ENCODE data around the gene KIF14. TPM values are rescaled to one million over a fixed set of nuclear protein-coding genes. Genes with fewer than 3 reads are reported as not detected.

Gene KIF14
- total RNA-seq (1 to 10 TPM in 1 of 2 donors, under 1 TPM in 1; 0.71 to 2.2 TPM), polyA plus RNA-seq (ENCODE audit: insufficient read length in 6 of 6) (10 to 100 TPM in 2 of 6 donors, 1 to 10 TPM in 4; 4.7 to 13.7 (median 7.1) TPM)
- long read RNA-seq, donor 1: 0 reads
- long read RNA-seq, donor 2: 0 reads
- long read RNA-seq, donor 3: 0 reads
- long read RNA-seq, donor 4, partial matches to known transcripts: 0 of 1 reads
- long read RNA-seq, donor 4, other reads (novel, unspliced or antisense): 1 of 1 reads
- long read RNA-seq, donor 5: 0 reads
- long read RNA-seq, donor 6: 0 reads
- long read RNA-seq, donor 7: 0 reads
- long read RNA-seq, donor 8: 0 reads
- long read RNA-seq, donor 9: 0 reads
- long read RNA-seq, donor 10, partial matches to known transcripts: 0 of 1 reads
- long read RNA-seq, donor 10, other reads (novel, unspliced or antisense): 1 of 1 reads
- long read RNA-seq, donor 11: 0 reads
- long read RNA-seq, donor 12: 0 reads

- peak in 1 of 2 donors; percentile 18 for TF ChIP-seq CTCF (IDR thresholded peaks at IDR 0.05)
- peak within 1 kb of the TSS; percentile 34 to 95 for H3K27ac ChIP-seq
- H3K9me3 ChIP-seq: no peaks in the 10 kb centered on the region
- H3K27me3 ChIP-seq: no peaks in the 10 kb centered on the region
- intact Hi-C loops (cut with DNase I): no loop called here
- peak; percentile 100 for ATAC-seq
- DNase-seq: peak; percentile 90 to 98 (median 96)
- no peaks in the 10 kb centered on the region for H3K36me3 ChIP-seq
- H3K4me1 ChIP-seq: peaks cover 0 to 24% of the 10 kb centered on the region in 2 donors
- H3K4me3 ChIP-seq: peak within 1 kb of the TSS; percentile 48 to 62
Measured at GRCh38 chr1:200620273-200621131, at the start of gene KIF14. Gene KIF14, minus strand, starts transcription at chr1:200620751. Its CDS starts 2,028 bp downstream, at chr1:200618723.

GRCh38 chr1:200669314-200670241 is 49.0 kb upstream of the KIF14 start, which contains the start of gene DDX59:
Gene DDX59, minus strand, starts transcription at chr1:200669907. Its CDS starts 3,167 bp downstream, at chr1:200666740.
- TF ChIP-seq CTCF (IDR thresholded peaks at IDR 0.05): peak in 1 of 2 donors; percentile 7
- Histone ChIP-seq H3K9me3 (no peaks in the 10 kb centered on the region), H3K27ac (peak within 1 kb of the TSS; percentile 100), H3K4me1 (peaks cover 0 to 30% of the 10 kb centered on the region in 2 donors), H3K27me3 (no peaks in the 10 kb centered on the region), H3K36me3 (peaks cover 0 to 16% of the 10 kb centered on the region in 2 donors), H3K4me3 (peak within 1 kb of the TSS; percentile 68 to 83)
- DNase-seq: peak; percentile 96 to 99 (median 98)
- intact Hi-C loops (cut with DNase I): no loop called here
- peak; percentile 95 for ATAC-seq

- ATAC-seq: no peak
- Histone ChIP-seq H3K4me1 (peaks cover 0 to 36% of the 10 kb centered on the region in 2 donors), H3K4me3 (peak overlapping the region; percentile 68 to 83), H3K36me3 (peaks cover 0 to 23% of the 10 kb centered on the region in 2 donors), H3K9me3 (no peaks in the 10 kb centered on the region), H3K27me3 (no peaks in the 10 kb centered on the region), H3K27ac (peak overlapping the region; percentile 100)
- TF ChIP-seq CTCF (IDR thresholded peaks at IDR 0.05): no peak
- no peak for DNase-seq
- intact Hi-C loops (cut with DNase I): no loop called here
Measured at GRCh38 chr1:200668514-200669313, 48.2 kb upstream of the KIF14 start.

GRCh38 chr1:200666309-200666708 is 45.8 kb upstream of the KIF14 start:
- no peak for TF ChIP-seq CTCF (IDR thresholded peaks at IDR 0.05)
- Histone ChIP-seq H3K36me3 (peaks cover 2 to 47% of the 10 kb centered on the region in 2 donors), H3K9me3 (no peaks in the 10 kb centered on the region), H3K4me3 (no peak overlapping the region), H3K4me1 (peaks cover 0 to 39% of the 10 kb centered on the region in 2 donors), H3K27me3 (no peaks in the 10 kb centered on the region), H3K27ac (peak overlapping the region in 1 of 2 donors; percentile 45)
- ATAC-seq (no peak), DNase-seq (no peak)
- intact Hi-C loops (cut with DNase I): no loop called here

Measured in left lung (tissue), 14 donors.